ENCODE results near the gene ARID1B.

ARID1B gene

DNA sequence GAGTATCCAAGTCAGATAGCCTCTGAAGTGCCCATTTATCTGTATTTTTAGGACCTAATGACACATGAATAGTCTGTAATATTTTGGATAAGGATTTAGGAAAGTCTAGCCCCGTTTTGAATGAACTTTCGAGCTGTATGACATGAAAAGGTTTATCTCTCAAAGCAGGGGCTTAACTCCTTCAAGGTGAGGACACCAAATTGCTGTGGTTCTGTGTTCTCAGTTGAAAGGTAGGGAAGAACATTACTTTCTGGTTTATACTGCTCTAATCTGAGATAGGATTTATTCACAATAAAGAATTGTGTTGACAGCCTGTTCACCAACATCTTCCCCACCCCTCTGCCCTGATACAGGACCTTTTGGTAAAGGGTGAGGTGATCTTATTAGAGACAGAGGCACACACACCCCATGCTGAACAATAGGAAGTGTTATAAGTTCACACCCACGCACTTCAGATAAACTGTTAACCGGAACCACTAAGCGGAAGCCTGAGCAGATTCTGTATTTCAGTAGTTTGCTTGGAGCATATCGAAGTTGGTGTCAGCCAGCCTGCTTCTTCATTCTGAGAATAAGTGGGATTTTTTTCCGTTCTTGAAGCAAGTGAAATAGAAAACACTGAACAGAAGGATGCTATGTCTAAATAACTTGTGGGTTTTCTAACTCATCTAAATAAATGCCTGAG, 322.9 kb downstream of the ARID1B start:
- no peak for DNase-seq (ENCODE audit: low spot score)

DNA sequence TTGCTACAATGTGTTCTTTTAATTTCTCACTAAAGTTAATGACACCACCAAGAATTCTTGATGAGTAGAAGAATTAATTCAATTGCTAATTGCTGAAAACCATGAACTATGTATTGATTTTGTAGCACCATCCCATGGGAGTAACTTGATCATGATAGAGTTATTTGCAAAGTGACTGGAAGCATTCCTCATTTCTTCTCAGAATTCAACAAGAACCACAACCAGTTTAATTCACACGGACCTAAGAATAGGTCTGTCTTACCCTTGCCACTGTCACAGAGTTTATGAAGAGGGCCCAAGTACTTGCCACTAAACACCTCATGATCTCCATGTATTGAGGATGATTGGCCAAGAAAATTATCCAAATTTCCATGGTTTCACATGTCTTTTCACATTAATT, 324.0 kb downstream of the ARID1B start:
- no peak for DNase-seq (ENCODE audit: low spot score)

DNA sequence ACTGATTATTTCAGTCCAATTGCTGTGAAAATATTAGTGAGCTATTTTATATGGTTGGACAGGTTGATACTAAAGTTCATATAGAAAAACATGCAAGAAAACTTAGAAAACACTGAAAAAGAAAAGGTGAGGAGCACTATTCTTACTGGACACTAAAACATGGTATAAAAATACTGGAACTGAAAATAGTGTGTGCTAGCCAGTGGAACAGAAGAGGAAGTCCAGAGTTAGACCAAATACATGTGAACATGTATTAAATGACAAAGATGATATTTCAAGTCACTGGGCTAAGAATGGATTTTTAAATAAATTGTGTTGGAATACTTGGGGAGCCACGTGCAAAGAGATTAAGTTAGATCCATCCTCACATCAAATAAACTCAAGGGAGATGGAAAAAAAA, 327.6 kb downstream of the ARID1B start:
- DNase-seq (ENCODE audit: low spot score) = no peak

DNA sequence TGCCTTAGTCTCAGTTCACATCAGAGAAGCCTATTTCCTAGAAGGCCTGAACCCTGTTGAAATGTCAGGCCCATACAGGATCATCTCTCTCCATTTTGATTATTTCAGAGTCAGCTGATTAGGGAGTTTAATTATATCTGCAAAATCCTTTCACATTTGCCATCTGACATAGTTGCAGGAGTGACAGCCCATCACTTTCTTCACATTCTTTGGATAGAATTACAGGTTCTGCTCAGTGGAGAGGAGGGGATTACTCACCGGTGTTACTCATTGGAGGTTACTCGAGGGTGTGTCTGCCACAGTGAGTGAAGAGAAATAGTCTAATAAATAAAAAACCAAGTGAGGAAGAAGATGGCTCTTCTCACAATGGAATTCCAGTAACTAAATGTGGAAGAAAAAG, 329.3 kb downstream of the ARID1B start:
- DNase-seq (ENCODE audit: low spot score) = peak; percentile 36

- no peak for DNase-seq (ENCODE audit: low spot score)
These were observed 330.4 kb downstream of the ARID1B start for GRCh38 chr6:157107571-157107914.

GRCh38 chr6:157107915-157108651, 330.9 kb downstream of the ARID1B start:
- DNase-seq (ENCODE audit: low spot score) = no peak

DNA sequence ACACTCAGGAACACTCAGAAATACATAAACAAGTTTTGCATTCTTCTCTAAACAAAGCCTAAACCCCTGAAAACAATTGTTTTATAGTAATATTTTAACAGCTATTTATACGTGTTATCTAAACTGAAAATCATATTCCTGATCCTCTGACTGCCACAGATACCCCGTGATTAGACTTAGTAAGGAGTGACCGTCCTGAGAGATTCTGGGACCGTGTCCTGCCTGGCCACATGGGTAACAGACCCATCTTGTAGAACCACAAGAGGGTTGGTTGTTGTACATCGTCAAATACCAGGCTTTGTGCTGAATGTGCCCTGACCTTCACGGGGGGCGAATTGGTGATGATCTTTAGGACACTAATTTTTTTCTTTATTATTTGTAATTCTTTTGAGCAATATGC, 331.7 kb downstream of the ARID1B start:
- no peak for DNase-seq (ENCODE audit: low spot score)

GRCh38 chr6:157110607-157111006, 333.4 kb downstream of the ARID1B start:
- DNase-seq (ENCODE audit: low spot score) = no peak

DNA sequence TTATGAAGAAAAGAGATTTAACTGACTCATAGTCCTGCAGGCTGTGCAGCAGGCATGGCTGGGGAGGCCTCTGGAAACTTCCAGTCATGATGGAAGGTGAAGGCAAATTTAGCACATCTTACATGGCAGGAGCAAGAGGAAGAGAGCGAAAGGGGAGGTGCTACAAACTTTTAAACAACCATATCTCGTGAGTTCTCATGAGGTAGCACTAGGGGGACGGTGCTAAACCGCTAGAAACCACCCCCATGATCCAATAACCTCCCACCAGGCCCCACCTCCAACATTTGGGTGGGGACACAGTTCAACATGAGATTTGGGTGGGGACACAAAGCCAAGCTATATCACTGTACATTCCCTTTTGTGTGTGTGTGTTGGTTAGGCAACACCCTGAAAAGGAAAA, 336.2 kb downstream of the ARID1B start:
- no peak for DNase-seq (ENCODE audit: low spot score)

DNA sequence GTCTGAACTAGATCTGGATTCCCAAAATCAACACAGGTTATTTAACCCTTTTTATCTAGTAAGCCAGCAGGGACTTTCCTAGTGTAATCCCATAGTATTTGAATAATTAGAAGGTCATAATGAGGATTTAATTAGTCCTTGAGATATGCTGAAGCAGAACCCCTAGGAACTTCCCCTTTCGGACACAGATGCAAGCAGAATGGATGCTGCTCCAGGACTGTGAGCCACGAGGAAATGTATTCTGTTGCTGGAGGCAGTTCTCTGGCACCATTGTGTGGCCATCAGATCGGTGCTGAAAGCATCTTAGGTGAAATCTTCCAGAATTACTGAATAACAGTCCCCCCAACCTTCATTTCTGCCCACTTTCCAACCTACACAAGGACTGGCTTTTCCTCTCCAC, 339.2 kb downstream of the ARID1B start:
- no peak for DNase-seq (ENCODE audit: low spot score)

DNA sequence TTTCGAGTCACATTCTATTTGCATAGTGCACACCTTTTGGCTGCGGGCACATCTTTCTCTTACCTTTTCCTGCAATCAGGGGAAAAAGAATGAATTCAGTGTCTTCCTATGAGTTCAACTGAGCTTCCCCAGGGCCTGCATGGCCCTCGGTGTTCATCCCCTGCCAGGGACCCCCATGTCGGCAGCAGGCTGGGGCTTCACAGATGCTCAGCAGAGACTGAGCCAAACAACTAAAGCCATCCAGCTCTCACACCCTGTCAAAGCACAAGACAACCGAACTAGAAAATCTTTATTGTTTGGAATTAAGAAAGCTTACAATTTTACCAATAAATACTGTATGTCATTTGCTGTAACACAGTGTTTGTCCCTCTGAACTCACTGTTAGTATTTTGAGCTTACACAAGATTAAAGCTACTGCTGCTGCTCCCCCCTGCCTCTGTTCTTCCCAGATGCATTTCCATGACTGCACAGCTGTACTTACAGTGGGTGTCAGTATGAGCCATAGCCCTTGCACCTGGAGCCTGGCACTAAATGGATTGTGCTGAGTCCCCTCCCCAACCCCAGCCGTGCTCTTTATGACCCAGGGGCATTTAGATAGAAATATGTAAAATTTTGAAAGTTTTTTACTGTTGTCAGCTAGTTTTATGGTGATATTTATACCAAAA, 340.4 kb downstream of the ARID1B start:
- DNase-seq (ENCODE audit: low spot score) = no peak

- DNase-seq (ENCODE audit: low spot score) = no peak
These were observed 342.4 kb downstream of the ARID1B start for GRCh38 chr6:157119502-157120027.

DNA sequence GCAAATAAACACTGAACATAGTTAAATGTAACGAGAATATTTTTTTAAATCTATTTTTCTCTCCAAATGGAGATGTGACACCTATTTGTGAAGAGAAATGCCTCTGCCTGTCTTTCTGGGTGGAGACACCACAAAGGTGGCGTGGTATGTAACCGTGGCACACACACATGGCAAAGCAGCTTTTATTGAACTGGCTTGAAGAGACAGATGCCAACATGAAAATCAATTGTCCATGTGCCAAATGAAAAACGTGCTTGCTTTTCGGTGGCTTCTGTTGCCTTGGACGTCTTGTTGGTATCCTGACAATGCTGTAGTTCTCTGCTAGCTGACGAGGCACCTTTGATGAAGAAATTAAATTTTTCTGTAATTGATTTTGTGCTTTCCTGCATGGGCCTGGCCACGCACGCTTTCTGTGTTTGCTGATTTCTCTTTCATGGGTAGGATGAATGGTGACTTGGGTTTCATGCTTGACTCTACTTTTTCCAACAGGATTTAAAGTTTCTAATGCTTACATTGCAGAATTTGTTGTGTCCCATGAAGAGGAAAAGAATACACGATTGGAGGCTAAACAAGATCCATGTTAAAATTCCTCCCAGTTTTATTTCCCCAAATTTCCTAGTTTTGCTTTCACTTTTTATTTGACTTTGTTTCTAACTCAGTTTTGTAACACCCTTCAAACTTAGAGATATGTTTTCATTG, 343.5 kb downstream of the ARID1B start:
- DNase-seq (ENCODE audit: low spot score) = no peak

- no peak for DNase-seq (ENCODE audit: low spot score)
These were observed 344.7 kb downstream of the ARID1B start for GRCh38 chr6:157121897-157122296.

GRCh38 chr6:157123234-157123633, 346.1 kb downstream of the ARID1B start:
- no peak for DNase-seq (ENCODE audit: low spot score)

GRCh38 chr6:157124485-157125254, 347.5 kb downstream of the ARID1B start:
- DNase-seq (ENCODE audit: low spot score) = no peak

DNA sequence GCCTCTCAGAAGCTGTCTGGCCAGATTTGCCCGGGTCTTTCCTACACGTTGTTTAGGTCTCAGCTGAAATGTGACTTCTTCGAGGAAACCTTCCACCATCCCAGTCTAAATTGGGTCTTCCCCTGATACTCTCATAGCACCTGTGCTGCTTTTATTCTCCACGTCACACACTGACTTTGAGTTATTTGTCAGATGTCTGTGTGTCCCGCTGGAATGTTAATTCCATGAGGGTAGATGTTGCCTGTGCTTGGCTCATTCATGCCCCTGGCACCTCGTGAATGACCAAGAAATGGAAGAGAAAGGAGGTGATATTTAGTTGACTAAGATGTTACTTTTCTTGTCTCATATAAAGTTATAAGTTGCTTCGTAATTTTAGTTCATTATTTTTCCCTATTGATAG, 348.4 kb downstream of the ARID1B start:
- no peak for DNase-seq (ENCODE audit: low spot score)

DNA sequence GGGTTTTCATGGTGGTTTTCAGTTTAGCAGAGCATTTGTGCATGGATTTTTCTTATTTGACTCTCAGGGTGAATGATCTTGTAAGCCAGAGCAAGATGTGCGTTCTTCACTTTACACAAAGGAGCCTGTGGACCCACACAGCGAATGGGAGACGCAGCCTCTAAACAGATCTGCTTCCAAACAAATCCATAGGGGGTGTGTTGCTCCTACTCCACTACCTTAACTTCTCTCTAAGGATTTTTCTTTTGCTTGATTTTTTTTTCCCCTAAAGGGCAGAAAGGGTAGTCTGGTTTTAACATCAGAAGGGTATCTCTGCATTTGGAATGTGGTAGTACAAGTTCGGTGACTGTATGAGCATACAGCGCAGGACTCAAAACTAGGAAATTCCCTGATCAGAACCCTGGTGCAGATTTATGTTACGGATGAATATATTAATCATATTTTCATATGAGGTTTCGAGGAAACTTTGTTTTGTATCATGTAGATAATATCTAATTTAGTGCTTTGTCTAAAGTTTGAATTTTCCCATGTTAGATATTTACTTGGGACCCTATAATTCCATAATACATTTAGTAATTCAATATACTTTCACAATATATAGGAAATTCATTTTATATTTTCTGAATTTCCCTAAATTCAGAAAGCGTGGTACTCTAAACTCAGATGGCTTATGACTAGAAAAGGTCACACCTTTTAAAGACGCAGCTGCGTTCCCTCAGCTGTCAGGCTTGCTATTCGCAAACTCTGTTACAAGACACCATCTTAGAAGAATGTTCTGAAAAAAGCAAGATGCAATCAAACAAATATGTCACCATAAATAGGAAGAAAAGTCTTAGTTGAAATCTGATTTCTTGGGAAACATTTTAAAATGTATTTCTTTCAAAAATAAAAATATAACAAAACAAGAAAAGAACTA, 349.3 kb downstream of the ARID1B start:
- DNase-seq (ENCODE audit: low spot score) = no peak

- DNase-seq (ENCODE audit: low spot score) = no peak
These were observed 351.1 kb downstream of the ARID1B start for GRCh38 chr6:157128235-157128775.

DNA sequence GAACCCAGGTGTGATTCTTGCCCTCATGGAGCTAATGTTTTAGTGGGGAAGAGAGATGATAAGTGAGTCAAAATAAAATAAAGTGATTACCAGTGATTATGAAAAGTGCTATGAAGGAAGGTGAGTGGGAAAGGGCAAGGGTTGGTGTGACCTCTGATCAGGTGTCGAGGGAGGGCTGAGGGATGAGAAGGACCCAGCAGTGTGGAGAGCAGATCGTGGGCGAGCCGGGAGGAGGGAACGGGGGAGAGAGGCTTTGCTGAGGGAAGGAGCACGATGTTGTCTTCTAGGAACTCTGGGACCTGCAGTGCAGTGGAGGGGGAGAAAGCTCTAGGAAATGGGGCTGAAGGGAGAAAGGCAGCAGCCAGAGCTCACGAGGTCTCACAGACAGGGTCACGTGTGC, 354.1 kb downstream of the ARID1B start:
- DNase-seq (ENCODE audit: low spot score) = no peak
